HG03575 (cell line): ENCODE results near the gene TBL1X.
A peak's percentile ranks its signal among the peaks of the same experiment; 100 is the strongest.

Source experiments
- ATAC-seq: cut with Tn5 transposase; IDR thresholded peaks from one replicate; pipeline ENCODE4 v1.9.1; 2021; ENCODE audit not compliant: unreplicated experiment, insufficient number of reproducible peaks, low FRiP score; ENCODE audit errors: extremely low read depth

TBL1X gene

GRCh38 chrX:9643807-9644206 lies 178.9 kb downstream of the TBL1X start:
- no peak for ATAC-seq

GRCh38 chrX:9644335-9644734 lies 179.5 kb downstream of the TBL1X start:
- ATAC-seq, result peak; percentile 69

- ATAC-seq, result no peak
Observed at GRCh38 chrX:9646471-9647224, 181.8 kb downstream of the TBL1X start.

- ATAC-seq, result no peak
Observed at GRCh38 chrX:9647431-9647830, 182.6 kb downstream of the TBL1X start.

- no peak for ATAC-seq
Observed at GRCh38 chrX:9650091-9650490, 185.2 kb downstream of the TBL1X start.

GRCh38 chrX:9651737-9652136 lies 186.9 kb downstream of the TBL1X start:
- no peak for ATAC-seq

GRCh38 chrX:9654929-9655328 lies 190.1 kb downstream of the TBL1X start:
- ATAC-seq, result no peak

- no peak for ATAC-seq
Observed at GRCh38 chrX:9656277-9656676, 191.4 kb downstream of the TBL1X start.

- no peak for ATAC-seq
Observed at GRCh38 chrX:9656871-9657270, 192.0 kb downstream of the TBL1X start.

GRCh38 chrX:9657590-9658256 lies 192.9 kb downstream of the TBL1X start:
- no peak for ATAC-seq

GRCh38 chrX:9658409-9658808 lies 193.6 kb downstream of the TBL1X start:
- ATAC-seq, result no peak

GRCh38 chrX:9659571-9660195 lies 194.8 kb downstream of the TBL1X start:
- no peak for ATAC-seq

- no peak for ATAC-seq
Observed at GRCh38 chrX:9662148-9662547, 197.3 kb downstream of the TBL1X start.

GRCh38 chrX:9663216-9663615 lies 198.4 kb downstream of the TBL1X start:
- ATAC-seq, result no peak

GRCh38 chrX:9664224-9664623 lies 199.4 kb downstream of the TBL1X start:
- ATAC-seq, result no peak

GRCh38 chrX:9665113-9665512 lies 200.3 kb downstream of the TBL1X start:
- no peak for ATAC-seq

- no peak for ATAC-seq
Observed at GRCh38 chrX:9668537-9668936, 203.7 kb downstream of the TBL1X start.

- no peak for ATAC-seq
Observed at GRCh38 chrX:9670136-9670814, 205.4 kb downstream of the TBL1X start.

GRCh38 chrX:9671998-9672397 lies 207.1 kb downstream of the TBL1X start:
- no peak for ATAC-seq

GRCh38 chrX:9676306-9676705 lies 211.4 kb downstream of the TBL1X start:
- ATAC-seq, result no peak
